Common myeloid progenitor, CD34-positive (primary cell): ENCODE results near the gene GRIK1.

Source experiments
- CTCF ChIA-PET: fragments of 350-600 bp; sonication (Branson Sonifier 250); formaldehyde crosslinking; loops from one replicate; lab custom pipeline; 2021; ENCODE audit warnings: antibody characterized with exemption; lab: Charles Lee
- POLR2A ChIA-PET: fragments of 350-600 bp; sonication (Branson Sonifier 250); formaldehyde crosslinking; loops from one replicate; lab custom pipeline; 2021; ENCODE audit warnings: antibody characterized with exemption; lab: Charles Lee
- DNase-seq, 3 donors: peaks; one replicate each; pipeline versions ENCODE4 v3.0.0 to v3.0.0-alpha.2; 2013
- H3K27ac ChIP-seq, 2 experiments: 1 replicate in 1 of 2; 2 replicates in 1 of 2; pipeline ENCODE4 v1.7.0; 2013; ENCODE audit warnings: inconsistent platforms in 2 of 2, low read length in 2 of 2, mild to moderate bottlenecking in 2 of 2, low read depth in 1 of 2, moderate library complexity in 1 of 2; ENCODE audit not compliant: severe bottlenecking in 2 of 2, insufficient read depth in 1 of 2, poor library complexity in 1 of 2
- H3K27me3 ChIP-seq, 5 experiments: replicated peaks in 2 of 5; 1 replicate in 3 of 5; 2 replicates in 2 of 5; pipeline versions ENCODE4 v1.6.1 to v1.7.0; 2013; ENCODE audit warnings: low read length in 4 of 5, mild to moderate bottlenecking in 2 of 5, moderate library complexity in 2 of 5, inconsistent platforms in 1 of 5; ENCODE audit not compliant: insufficient read depth in 5 of 5, control insufficient read depth in 4 of 5
- H3K36me3 ChIP-seq, 4 experiments: 1 replicate in 2 of 4; 2 replicates in 2 of 4; pipeline versions ENCODE4 v1.6.1 to v1.7.0; 2013; ENCODE audit warnings: low read length in 3 of 4, control low read depth in 1 of 4, mild to moderate bottlenecking in 1 of 4; ENCODE audit not compliant: control insufficient read depth in 4 of 4, insufficient read depth in 4 of 4
- H3K4me1 ChIP-seq, 4 experiments: 1 replicate in 3 of 4; 2 replicates in 1 of 4; pipeline versions ENCODE4 v1.6.1 to v1.7.1; 2013; ENCODE audit warnings: low read length in 3 of 4, mild to moderate bottlenecking in 3 of 4, control low read depth in 1 of 4, inconsistent platforms in 1 of 4, moderate library complexity in 1 of 4; ENCODE audit not compliant: control insufficient read depth in 4 of 4, insufficient read depth in 4 of 4; ENCODE audit errors: control extremely low read depth in 1 of 4
- H3K4me3 ChIP-seq, 7 experiments: 1 replicate in 4 of 7; 2 replicates in 3 of 7; pipeline versions ENCODE4 v1.5.1 to v1.7.0; 2013; ENCODE audit warnings: mild to moderate bottlenecking in 7 of 7, low read length in 6 of 7, moderate library complexity in 6 of 7, inconsistent platforms in 2 of 7, low read depth in 2 of 7, control low read depth in 1 of 7; ENCODE audit not compliant: insufficient read depth in 4 of 7, control insufficient read depth in 1 of 7; ENCODE audit errors: extremely low read depth in 1 of 7
- H3K9me3 ChIP-seq, 5 experiments: 1 replicate in 4 of 5; 2 replicates in 1 of 5; pipeline versions ENCODE4 v1.6.1 to v1.7.1; 2013; ENCODE audit warnings: low read length in 4 of 5, mild to moderate bottlenecking in 2 of 5, inconsistent platforms in 1 of 5, low read depth in 1 of 5, moderate library complexity in 1 of 5; ENCODE audit not compliant: control insufficient read depth in 4 of 5, insufficient read depth in 2 of 5; ENCODE audit errors: control extremely low read depth in 1 of 5
- WGBS: methylation state at CpG from one replicate; pipeline ENCODE4 v1.1.5; 2013; ENCODE audit not compliant: insufficient coverage; 5-methylcytosine and 5-hydroxymethylcytosine counted together

Gene GRIK1

DNA sequence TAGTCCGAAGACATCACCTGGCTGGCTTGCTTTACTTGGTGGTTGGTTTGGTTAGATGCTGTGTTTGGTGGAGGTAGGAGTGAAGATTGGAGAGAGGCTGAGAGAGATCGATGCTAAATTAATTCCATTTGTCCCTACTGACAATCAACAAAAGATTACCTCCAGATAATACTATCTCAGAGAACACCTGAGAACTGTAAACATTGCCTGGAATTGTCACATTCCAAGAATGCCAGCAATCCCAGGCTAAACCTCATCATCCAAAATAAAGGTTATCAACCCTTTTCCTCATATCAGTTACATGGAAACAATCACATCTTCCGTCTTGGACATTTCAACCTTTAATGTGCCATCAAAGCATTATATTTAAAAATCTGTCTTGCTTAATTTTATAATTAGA lies 141.0 kb downstream of the GRIK1 start:
- ChIA-PET POLR2A (no interaction called here), CTCF (interaction anchor here (1.5 kb wide), 1 partner anchor 11 kb away, joined by 3 read pairs; no protein-coding TSS in a partner anchor)
- H3K4me3 ChIP-seq: no peak overlapping the region
- H3K4me1 ChIP-seq: peaks cover 0 to 5% (median 1%) of the 10 kb centered on the region in 4 experiments
- no peaks in the 10 kb centered on the region for H3K36me3 ChIP-seq
- DNase-seq: no peak
- 88% methylated on average over 1 of the region's 3 CpGs for whole genome bisulfite sequencing
- H3K27me3 ChIP-seq: no peaks in the 10 kb centered on the region
- no peaks in the 10 kb centered on the region for H3K9me3 ChIP-seq
- no peak overlapping the region for H3K27ac ChIP-seq

DNA sequence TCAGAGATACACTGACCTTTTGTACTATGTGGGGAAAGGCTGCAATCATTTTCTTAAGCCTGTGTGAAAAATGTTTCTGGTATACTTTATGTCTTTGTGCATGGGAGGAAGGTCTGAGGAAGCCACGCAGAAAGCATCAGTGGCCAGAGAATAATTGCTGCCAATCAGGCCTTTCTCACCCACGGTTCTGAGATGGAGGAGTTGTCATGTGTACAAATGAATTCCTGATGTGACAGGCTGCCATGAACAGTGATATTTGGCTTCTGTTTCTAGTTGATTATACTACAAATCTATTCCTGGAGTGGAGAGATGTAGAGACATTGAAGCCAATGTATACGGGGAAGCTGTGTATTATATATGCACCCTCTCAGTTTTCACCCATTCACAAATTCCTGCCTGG lies 142.6 kb downstream of the GRIK1 start:
- Histone ChIP-seq H3K27me3 (no peaks in the 10 kb centered on the region), H3K9me3 (no peaks in the 10 kb centered on the region), H3K36me3 (no peaks in the 10 kb centered on the region), H3K4me1 (peaks cover 0 to 5% (median 1%) of the 10 kb centered on the region in 4 experiments), H3K4me3 (no peak overlapping the region), H3K27ac (no peak overlapping the region)
- POLR2A ChIA-PET: no interaction called here
- DNase-seq: no peak
- CTCF ChIA-PET: interaction anchor here (1.5 kb wide), 1 partner anchor 13 kb away, joined by 3 read pairs; no protein-coding TSS in a partner anchor
- WGBS: 92% methylated on average over 2 of the region's 3 CpGs

DNA sequence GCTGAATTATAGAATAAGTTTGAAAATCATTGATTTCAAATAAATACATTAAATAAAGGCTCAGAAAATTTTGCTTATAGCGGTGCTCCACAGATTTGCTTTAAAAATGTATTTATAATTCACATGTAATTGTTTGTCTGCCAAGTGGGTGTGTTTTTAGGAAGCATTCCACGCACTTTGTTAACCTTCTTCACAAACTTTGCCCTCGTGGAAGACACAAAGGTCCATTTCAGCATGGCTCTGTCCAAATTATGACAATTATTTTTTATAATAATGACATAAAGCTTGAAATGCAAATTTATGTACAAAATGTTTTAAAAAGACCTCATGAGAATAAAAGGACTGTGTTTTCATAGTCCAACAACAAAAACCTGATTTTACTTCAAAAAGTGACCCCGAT lies 146.1 kb downstream of the GRIK1 start:
- no peaks in the 10 kb centered on the region for H3K36me3 ChIP-seq
- H3K27me3 ChIP-seq: no peaks in the 10 kb centered on the region
- H3K4me3 ChIP-seq: no peak overlapping the region
- no peaks in the 10 kb centered on the region for H3K4me1 ChIP-seq
- H3K27ac ChIP-seq: no peak overlapping the region
- CTCF ChIA-PET: no interaction called here
- DNase-seq: no peak
- no peaks in the 10 kb centered on the region for H3K9me3 ChIP-seq
- WGBS: no CpG with 5 or more reads among the region's 4 CpGs
- POLR2A ChIA-PET: interaction anchor here (0.6 kb wide), 1 partner anchor 324 kb away, joined by 3 read pairs; no protein-coding TSS in a partner anchor

DNA sequence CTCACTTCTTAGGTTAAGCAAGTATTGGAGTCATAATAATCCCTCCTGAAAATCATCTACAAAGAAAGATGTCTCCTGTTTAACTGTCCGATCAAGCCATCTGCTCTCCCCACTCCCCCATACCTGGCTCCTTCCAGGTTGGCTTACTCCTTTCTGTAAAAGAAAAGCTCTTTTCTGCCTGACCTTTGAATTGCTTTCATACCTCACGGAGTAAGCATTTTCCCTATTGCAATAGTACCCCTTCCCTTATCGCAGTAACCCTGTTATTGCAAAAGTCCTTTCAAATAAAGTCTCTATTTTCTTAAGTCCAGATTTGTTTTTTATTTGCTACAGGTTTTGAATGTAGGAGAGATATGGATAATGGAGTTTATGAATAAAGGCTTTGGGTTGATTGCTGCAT lies 150.4 kb downstream of the GRIK1 start:
- Histone ChIP-seq H3K4me3 (no peak overlapping the region), H3K9me3 (no peaks in the 10 kb centered on the region), H3K36me3 (no peaks in the 10 kb centered on the region), H3K27ac (no peak overlapping the region), H3K4me1 (no peaks in the 10 kb centered on the region), H3K27me3 (no peaks in the 10 kb centered on the region)
- no peak for DNase-seq
- CTCF ChIA-PET: no interaction called here
- 100% methylated on average over 1 of the region's 3 CpGs for WGBS
- POLR2A ChIA-PET: no interaction called here

DNA sequence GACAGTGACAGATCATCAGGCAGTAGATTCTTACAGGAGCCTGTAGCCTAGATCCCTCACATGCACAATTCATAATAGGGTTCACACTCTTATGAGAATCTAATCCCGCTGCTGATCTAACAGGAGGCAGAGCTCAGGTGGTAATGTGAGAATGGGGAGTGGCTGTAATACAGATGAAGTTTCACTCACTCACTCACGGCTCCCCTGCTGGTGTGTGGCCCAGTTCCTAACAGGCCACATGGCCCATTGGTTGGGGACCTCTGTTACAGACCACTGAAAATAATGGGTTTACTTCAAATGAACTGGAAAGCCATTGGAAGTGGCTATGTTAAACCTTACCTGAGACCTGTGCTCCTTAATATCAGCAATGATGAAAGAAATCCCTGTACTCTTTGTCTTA lies 151.0 kb downstream of the GRIK1 start:
- H3K27me3 ChIP-seq: no peaks in the 10 kb centered on the region
- DNase-seq: no peak
- H3K4me3 ChIP-seq: no peak overlapping the region
- no peaks in the 10 kb centered on the region for H3K4me1 ChIP-seq
- ChIA-PET CTCF (no interaction called here), POLR2A (no interaction called here)
- H3K27ac ChIP-seq: no peak overlapping the region
- 100% methylated on average over 1 of the region's 2 CpGs for WGBS
- H3K36me3 ChIP-seq: no peaks in the 10 kb centered on the region
- no peaks in the 10 kb centered on the region for H3K9me3 ChIP-seq

DNA sequence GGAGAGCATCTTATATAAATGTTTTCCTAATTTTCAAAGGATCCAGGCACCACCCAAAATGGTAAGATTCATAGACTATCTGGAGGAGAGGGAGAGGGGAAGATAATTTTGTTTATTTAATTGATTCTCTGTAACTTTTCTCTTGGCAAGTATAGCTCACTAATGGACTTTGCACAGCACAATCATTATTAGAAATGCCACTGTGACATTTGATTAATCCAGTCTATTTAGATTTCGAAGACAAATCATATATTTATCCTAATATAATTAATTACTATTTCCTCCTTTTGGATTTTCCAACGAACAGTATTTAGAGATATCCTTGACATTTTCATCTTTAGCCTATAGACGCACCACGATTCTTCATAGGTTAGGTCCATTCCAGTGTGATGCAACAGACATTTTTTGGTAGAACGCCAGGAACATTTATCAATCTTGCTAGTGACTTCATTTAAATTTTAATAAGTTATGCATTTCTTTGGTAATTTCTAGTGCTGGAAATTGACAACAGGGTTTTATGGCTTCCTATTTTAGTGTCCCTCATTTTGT lies 152.4 kb downstream of the GRIK1 start:
- POLR2A ChIA-PET: no interaction called here
- H3K4me1 ChIP-seq: no peaks in the 10 kb centered on the region
- no peak for DNase-seq
- no peaks in the 10 kb centered on the region for H3K27me3 ChIP-seq
- H3K36me3 ChIP-seq: no peaks in the 10 kb centered on the region
- CTCF ChIA-PET: no interaction called here
- no peak overlapping the region for H3K27ac ChIP-seq
- no peak overlapping the region for H3K4me3 ChIP-seq
- WGBS: 95% methylated on average over 4 of the region's 5 CpGs
- H3K9me3 ChIP-seq: no peaks in the 10 kb centered on the region

DNA sequence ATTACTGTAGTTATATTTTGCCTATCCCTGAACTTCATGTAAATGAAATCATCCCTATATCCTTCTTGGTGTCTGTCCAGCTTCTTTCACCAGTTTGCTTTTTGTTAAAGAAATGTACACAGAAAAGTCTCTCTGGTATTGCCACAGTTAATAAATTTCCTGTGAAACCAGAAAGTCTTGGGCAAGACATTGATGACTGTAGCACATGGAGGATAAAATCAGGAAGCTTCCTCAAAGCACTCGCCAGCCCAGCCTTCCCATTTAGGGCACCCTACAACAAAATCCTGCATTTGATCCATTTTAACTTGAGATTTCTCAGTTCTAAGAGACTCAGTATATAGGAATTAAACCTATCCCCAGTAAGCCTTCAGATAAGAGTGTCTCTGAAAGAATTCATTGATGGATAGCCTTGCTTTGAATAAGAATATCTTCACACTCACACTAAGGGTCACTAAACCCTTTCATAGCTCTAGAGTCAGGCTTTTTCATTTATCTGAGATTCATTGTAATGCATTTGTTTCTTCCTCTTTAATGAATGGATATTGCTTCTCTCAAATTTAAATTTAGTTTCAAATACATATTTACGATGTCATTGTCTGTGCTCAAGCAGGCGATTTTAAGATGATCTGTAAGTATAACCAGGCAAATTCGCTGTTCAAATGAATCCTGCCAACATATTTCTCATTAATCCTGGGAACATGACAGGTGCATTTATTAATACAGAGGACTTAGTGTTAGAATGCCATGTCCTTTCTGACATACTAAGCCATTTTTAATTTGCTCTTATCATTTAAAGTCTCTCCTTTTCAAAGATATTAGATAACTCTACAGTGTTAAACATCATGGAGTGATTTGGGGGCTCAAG lies 153.1 kb downstream of the GRIK1 start:
- H3K36me3 ChIP-seq: no peaks in the 10 kb centered on the region
- no peaks in the 10 kb centered on the region for H3K9me3 ChIP-seq
- no peak overlapping the region for H3K27ac ChIP-seq
- no peak overlapping the region for H3K4me3 ChIP-seq
- ChIA-PET CTCF (no interaction called here), POLR2A (no interaction called here)
- DNase-seq: no peak
- no peaks in the 10 kb centered on the region for H3K4me1 ChIP-seq
- H3K27me3 ChIP-seq: no peaks in the 10 kb centered on the region
- WGBS: 100% methylated on average over 1 of the region's 4 CpGs
